NOMO-1 (cell line): ENCODE measurements around the gene WDR77.

Experiments used
- DNase-seq, 2 experiments: peaks; one replicate each; lab custom pipeline; 2025; ENCODE audit not compliant: unreplicated experiment in 2 of 2; lab: John Stamatoyannopoulos, UW

Gene WDR77

DNA sequence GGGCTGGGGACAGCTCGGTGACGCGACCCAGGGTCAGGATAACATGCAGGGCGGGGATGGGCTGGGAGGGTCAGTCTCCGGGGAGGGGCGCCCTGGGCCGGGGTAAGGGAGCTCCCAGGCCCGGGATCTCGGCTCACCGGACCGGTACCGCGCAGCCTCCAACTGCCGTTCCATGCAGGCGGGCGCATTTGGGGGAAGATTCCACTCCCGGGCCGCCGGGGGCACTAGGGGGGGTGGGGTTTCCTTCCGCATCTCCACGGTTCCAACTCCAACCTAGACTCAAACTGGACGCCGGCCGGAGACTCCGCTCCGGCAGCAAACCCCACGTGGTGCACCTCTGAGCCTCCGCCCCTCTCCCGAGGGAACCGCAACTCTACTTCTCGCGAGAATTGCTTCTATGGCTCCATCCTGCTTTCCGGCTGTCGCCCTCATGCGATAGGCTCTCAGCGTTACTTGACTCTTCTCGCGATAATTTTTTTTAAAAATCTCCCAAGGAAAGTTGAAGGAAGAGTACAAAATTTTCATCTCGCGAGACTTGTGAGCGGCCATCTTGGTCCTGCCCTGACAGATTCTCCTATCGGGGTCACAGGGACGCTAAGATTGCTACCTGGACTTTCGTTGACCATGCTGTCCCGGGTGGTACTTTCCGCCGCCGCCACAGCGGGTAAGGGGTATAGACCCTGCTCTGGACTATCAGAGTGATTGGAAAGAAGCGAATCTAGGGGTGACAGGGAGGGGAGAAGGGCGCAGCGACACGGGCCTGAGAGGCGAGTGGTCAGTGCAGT, at the start of gene WDR77, which contains the start of gene ATP5PB:
Gene WDR77 (minus strand): TSS at position 339 of the 785 bp plus-strand sequence. CDS start 87 bp downstream, at position 252.
Gene ATP5PB (plus strand): TSS at position 547 of the 785 bp plus-strand sequence. CDS start 78 bp downstream, at position 625.
- DNase-seq, result peak; percentile 98 to 100

DNA sequence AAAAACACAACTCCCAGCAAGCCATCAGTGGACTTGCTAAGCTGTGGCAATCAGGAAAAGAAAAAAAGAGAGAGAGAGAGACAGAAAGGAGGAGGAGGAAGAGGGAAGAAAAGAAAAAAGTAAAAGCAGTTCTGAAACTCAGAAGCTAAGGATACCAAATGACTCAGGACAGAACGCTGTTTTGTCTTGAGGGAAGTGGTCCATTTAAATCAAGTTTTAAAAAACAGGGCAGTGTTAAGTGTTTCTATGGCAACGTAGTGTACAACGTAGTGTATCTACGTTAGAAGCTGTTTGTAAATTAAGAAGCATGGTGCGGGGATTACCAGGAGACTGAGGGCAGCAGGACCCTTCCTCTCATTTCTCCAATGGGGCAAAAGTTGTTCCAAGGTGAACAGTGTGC, 48.5 kb upstream of the WDR77 start:
- peak in 1 of 2 experiments; percentile 69 for DNase-seq

DNA sequence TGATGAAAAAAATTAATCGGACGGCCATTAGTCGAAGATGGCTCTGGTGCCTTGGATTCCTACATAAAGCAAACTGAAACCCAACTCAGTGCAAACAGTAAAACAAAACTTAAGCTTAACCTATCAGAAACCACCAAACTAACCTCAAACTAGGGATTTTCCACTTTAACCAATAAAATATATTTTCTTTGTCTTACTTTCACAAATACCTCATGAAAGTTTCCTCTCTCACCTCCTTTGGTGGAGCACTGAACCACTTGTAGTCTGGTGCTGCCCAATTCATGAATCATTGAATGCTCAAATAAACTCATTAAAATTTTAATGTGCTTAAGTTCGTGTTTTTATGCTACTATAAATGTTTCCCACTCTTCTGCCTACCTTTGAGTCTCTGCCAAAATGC, 47.3 kb upstream of the WDR77 start:
- no peak for DNase-seq

DNA sequence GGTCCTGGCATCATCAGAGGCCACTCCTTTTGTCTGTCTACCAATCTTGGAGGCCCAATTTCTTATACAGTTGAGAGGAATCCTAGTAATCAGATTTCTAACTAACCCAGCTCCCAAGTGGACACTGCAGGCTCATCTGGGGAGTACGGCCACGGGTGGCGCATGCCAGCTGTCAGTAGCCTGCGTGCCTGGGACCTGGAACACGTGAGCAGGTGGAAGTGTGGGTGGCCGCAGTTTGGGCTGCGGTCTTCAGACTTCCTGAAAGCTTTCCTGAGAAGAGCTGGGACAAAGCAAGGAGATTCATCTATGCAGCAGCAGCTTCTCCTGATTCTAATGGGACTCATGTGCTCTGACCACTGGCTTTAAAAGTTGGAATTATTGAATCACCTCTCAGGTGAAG, 42.0 kb upstream of the WDR77 start:
- DNase-seq, result no peak

DNA sequence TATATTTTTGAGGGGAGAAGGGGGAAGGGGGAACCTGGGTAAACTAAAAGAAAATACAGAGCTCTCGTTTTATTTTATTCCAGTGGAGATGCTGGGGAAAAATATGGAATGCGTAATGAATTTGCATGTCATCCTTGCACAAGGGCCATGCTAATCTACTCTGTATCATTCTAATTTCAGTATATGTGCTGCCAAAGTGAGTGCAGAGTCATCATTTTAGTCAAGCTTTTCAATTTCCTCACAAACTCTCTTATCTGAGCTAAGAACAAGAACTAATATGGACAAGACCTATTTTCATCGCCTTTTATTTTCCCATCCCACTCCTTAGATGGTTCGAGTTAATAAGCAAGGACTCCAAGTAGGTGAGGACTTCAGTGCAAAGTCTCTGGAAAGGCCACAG, 41.2 kb upstream of the WDR77 start:
- no peak for DNase-seq

DNA sequence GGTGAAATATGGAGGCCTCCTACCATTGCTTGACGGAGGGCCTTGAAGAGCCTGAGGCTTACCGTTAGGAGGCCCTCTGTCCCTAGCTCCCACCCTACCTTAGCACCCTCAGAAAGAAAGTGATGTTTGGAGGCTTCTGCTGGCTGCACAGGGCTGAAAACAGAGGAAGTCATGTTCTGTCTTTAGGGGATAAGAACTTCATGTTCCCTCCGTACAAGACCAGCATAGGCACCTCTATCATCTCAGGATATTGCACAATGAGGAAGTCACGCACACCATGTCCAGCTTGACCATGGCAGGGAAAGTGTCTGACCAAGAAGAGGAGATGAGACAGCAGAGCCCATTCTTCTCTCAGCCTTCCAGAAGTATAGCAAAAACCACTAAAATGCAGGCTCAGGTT, 40.5 kb upstream of the WDR77 start:
- DNase-seq, result peak in 1 of 2 experiments; percentile 60

DNA sequence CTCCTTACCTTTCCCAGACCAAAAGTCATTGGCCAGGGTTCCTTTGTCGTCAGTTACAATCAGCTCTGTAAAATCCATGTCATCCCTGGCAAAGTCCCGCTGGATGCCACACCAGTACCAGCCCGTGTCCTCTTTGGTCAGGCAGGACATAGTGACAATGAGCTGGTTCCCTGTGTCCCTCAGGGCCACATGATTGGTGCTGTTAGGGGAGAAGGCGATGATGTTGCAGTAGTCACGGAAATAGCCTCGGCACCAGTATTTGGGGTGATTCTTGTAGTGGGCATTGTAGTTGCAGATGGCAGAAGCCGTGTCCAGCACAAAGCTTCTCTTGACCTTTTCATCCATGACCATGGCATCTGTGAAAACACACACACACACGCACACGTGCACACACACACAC, 39.6 kb upstream of the WDR77 start:
- DNase-seq, result no peak

DNA sequence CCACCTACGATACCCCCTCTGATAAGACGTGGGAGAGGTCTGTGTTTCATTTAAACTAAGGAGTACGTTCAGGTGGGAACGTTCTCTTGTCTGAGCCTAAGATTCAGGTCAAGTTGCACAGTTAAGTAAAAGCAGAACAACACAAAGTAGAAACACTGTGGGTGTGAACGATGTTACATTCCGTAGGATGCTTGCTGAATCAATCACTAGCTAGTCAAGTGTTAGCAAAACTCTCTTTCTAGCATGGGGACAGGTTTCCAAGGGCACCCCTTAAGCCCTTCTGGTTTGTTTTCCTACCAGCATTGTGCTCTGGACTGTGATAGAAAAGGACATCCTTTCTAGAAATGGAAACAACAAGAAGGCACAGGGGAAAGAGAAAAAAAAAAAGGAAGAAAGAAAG, 38.1 kb upstream of the WDR77 start:
- no peak for DNase-seq

DNA sequence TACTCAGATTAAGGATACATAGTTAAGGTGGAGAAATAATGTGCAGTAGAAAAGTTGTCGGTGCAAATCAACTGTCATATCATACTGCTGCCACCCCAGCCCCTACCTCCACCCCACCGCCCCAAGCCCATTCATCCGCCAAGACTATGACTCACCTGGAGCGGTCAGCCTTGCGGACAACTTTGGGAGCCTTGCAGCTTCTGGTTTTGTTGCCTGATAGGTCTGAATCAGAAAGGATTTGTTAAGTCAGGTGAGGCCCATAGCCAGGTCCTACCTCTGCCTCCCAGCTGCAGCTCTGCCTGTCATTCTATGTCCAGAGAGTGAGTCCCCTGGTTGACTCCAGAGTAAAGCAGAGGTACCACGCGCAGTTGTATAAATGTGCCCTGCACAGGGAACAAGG, 37.4 kb upstream of the WDR77 start:
- no peak for DNase-seq

DNA sequence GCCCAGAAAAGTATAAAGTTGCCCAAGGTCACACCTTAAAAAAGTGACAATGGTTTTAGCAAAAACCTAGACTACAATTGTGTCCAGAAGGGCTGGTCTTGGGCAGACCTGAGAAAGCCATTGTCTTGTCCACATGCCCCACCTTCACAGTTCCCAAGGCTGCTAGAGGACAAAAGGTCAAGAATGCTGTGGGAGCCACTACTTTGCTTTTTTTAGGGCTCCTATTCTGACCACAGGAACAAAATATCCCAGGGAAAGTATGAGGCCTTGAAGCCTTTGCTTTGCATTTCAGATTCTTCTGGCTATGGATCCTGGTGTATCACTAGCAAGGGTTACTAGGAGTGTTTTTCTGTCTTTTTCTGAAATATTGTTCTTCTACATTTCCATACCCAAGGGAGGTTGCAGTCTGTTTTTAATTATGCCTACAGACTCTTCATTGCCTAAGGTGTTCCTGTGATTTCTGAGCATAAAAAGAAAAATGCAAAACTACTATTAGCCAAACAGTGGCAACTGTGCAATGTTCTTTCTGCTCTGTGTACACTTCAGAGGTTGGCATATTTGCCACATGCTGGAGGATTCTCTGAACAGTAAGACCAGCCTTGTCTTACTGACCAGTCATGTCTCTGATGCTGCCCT, 35.5 kb upstream of the WDR77 start:
- no peak for DNase-seq

DNA sequence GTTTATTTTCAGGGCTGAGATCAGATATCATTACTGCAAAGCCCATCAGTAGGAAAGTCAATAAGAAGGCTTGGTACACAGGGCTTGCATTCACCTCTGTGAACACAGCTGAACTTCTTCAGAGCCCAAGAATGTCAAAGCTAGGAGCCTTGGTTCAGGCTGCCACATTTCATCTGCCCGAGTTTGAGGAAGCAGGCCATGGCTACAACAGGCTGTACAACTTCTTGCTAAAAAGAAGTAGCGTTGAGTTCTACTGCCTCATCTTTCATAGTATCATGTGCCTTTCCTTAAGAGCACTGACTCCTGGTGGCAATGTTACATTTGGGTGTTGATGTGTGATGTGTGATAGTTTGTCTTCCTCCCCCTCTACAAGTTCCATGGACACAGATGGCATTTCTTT, 34.8 kb upstream of the WDR77 start:
- peak in 1 of 2 experiments; percentile 14 for DNase-seq

DNA sequence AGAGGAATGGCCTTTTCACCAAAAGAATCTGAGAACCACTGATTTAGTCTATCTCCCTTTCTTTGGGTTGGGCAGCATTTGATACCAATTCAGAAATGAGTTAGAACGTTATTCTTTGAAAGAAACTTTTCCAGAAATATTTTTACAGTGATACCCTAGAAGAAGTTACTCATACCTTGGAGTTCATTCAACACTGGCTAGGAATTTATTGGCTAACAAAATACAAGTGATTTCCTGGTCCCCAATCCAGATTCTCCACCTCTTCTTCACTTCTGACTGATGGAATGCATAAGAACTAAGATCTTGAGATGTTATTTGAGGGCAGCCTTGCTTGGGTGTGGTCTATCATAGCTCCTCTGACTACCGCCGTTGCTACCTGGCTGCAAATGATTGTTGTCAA, 34.1 kb upstream of the WDR77 start:
- DNase-seq, result no peak

DNA sequence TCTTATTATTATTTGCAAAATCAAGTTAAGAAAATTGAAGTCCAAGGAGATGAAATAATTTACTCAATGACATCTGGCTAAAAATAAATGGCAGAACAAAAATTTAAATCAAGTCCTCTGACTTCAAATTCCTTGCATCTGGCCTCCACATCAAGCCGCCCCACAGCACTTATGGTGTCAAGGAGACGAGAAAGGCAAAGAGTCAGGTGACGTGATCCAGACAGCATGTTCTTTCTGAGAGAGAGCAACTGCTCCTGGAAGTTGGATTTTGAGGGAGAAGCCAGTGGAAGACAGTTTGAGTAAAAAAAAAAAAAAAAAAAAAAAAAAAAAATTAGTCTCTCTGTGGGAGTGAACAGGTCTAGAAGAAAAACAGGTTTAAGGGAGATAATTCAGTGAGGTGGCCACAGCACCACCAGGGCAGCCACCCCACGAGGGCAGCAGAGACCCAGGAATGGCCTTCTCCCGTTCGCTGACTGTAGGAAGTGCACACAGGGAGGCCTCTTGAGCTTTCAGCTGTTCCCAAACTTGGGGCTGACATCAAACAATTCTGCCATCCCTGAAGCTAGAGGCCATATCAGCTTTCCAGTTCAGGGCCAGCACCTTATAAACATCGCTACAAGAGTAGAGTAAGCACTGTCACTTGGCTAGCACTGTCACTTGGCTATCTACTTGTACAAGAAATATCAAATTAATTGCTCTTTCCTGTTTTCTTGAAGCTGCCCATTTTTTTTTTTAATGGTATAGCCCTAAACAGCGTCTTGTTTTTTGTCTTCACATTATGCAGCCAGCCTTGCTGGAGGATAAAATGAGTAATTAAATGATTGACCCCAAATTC, 32.5 kb upstream of the WDR77 start:
- peak; percentile 80 to 81 for DNase-seq

DNA sequence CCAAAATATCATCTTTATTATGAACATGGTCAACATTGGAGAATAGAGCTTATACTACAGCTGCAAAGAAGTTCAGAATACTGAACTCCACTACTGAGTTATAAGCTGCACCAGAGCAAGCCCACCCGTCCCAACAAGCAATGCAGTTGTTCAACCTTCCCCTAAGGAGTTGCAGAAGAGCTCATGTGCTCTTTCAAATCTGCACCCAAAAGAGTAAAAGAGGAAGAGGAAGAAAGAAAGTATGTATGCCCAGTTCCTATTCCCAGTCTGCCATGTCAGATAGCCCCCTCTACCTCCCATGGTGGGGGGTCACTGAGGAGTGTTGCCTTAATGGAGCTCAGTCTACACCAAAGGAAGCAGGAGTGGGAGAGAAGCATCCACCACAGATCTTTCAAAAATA, 31.6 kb upstream of the WDR77 start:
- peak; percentile 30 to 46 for DNase-seq

DNA sequence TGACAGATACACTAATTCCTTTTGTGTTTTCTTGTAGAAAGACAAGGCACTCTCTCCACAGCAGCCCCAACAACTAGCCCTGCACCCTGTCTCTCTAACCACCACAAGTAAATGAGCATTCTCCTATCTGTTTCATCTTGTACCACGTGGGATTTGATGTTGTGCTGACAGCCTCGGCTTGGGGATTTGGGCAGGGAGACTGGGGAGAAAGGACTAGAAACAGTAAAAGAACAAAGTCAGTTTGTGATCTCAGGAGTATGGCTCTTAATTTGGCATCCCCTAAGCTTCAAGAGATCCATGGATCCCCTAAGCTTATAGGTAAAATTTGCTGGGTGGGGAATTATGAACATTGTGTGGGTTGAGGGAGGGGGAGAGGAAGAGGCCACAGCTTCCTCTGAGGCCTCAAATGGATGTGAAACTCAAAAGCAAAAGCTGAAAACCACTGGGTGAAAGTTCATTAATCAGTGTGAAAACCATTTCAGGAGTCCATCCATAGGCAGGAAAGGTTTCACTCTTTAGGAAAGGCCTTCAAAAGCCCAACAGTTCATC, 27.8 kb upstream of the WDR77 start:
- peak; percentile 54 to 72 for DNase-seq

DNA sequence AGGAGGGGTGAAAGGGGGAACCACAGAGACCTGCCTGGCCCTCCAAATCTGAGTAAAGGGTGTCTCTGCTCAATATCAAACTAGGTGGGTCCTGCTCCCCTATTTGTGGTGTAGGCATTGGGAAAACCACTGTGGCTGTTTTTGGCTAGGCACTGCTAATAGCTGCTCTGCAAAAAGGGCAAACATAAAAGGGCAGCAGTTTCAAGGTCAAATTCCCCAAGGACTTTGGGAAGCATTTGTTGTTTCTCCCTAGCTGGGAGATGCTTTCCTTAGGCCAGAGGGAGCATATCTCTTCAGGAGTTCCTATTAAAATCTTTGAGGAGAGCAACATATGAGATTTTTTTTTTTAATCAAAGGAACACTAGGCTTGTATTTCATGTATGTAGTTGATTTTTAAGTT, 27.2 kb upstream of the WDR77 start:
- no peak for DNase-seq

DNA sequence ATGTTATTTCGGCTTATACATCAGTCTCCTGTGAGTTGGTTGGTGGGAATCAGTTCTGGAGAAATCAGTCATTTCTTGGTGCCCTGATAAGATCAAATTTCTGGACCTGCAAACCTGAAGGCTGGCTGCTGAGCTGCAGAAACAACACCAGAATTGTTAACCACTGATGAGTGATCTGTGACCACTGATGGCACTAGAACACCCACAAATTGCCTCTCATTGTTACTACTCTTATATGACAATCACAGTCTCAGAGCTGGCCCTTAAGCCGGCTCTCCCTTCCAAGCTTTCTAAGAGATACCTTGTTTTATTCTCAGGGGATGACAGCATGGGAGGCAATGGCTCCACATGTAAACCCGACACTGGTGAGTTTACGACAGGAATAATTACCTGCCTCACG, 26.6 kb upstream of the WDR77 start:
- DNase-seq, result peak in 1 of 2 experiments; percentile 19

DNA sequence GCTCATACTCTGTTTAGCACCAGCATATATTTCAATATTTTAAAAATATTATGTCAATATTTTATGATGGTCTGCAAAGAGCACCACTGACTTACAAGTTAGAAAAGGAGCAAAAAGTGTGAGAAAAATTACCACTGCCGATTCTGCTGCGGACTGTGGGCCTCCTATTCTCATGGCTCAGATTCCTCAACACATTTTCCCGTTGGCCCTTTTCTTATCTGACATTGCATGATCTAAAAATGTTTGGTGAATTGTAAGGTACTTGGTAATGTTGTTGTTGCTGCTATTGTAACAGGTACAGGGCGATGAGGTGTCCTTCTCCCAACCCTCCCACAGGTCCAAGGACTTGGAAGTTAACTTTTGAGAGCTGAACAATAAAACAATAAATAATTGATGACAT, 25.5 kb upstream of the WDR77 start:
- no peak for DNase-seq

DNA sequence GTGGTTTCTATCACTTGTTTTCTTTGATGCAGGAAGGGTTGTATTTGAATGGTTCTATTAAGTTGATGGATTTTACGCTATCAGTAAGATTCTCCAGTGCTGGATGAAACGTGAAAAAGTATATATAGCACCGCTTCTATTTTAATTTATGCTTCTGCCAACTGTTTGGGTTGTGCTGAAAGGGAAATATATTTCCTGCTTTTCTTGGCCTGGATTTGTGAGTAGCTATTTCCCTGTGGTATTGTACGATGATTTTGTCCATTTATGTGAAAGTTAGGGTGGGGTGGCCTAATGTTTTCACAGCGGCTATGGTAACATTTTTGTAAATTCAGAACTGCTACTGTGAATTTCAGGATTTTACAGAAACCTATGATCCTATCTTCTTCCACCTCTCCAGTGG, 25.1 kb upstream of the WDR77 start:
- no peak for DNase-seq

DNA sequence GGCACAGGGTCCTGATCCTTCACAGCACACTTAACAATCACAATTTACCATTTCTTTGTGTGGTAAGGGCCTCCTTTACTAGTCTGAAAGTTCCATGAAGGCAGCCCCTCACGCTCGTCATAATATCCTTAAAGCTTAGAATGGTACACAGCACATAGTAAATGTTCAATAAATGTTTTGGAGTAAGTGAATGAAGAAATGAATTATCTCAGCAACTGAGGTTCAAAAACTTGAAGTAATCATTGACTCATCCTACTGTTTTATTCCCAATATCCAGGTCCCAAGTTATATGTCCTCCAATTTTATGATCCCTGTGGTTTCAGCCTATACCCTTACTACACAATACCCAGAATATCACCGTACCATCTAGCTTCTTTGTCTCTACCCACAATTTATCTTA, 22.5 kb upstream of the WDR77 start:
- no peak for DNase-seq

DNA sequence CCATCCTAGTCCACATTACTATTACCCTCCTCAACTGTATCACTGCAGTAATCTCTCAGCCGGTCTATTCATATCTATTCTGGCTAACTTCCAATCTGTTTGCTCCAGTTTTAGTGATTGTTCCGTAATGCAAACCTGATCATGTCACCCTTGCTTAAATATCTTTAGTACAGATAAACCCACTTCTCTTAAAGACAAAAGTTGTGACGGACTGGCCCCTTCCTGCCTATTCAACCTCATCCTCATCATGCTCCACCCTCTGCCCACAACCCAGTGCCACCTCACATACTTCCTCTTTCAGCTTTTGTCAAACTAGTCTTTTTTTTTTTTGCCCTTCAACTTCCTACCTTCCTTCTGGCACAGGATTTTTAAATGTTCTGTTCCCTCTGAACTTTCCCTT, 22.0 kb upstream of the WDR77 start:
- peak; percentile 92 to 99 for DNase-seq
